GM12801 (cell line): ENCODE results near the gene UBXN11.

Source experiments
- CTCF ChIP-seq: IDR thresholded peaks from one replicate; pipeline ENCODE4 v1.5.1; 2011; ENCODE audit warnings: control low read depth; ENCODE audit not compliant: insufficient read length; ENCODE audit errors: extremely low read depth

Gene UBXN11

DNA sequence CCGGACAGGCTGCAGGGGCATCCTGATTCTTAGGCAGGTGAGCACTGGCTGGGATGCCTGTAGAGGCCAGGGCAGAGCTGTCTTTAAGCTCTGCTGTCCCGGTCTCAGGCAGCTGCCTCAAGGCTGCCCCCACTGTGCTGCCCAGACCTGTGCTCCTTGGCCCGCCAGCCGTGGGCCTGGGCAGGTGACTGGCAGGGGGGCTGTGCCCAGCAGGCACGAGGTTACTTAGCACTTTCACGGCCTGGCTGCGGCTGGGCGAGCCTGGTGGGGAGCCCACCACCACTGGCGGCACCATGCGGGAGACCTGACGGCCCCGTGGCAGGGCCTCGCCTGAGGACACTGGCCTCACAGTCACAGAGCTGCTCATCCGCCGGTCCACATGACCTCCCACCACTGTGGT is 39.3 kb upstream of the UBXN11 start:
- no peak for TF ChIP-seq CTCF

DNA sequence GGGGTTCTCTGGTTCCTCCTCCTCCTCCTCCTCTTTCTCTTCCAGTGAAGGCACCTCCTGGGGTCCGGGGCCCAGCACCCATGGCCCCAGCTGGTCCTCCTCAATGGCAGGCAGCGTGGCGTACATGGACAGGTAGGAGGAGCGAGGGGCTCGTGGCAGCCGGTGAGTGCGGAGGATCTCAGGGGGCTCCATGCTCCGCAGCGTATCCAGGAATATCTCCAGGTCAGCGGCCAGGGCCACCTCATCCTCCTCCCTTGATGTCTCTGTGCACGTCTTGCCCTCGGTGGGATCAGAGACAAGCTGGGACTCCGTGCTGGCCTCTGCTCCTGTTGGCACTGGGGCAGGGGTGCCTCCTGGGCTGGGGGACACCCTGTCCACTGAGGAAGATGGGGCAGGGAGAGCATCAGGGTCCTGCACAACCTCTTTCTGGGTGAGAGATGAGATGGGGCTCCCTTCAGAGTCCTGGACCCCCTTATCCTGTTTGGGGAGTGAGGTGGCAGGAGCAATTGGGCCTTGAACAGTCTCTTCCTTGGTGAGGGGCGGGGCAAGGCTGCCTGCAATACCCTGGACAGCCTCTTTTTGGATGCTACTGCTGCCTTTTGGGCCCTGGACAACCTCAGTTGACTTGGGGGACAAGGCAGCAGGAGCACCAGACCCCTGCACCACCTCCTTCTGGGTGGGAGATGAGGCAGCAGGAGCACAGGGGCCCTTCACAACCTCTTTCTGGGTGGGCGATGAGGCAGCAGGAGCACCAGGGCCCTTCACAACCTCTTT is 37.9 kb upstream of the UBXN11 start:
- TF ChIP-seq CTCF: no peak

DNA sequence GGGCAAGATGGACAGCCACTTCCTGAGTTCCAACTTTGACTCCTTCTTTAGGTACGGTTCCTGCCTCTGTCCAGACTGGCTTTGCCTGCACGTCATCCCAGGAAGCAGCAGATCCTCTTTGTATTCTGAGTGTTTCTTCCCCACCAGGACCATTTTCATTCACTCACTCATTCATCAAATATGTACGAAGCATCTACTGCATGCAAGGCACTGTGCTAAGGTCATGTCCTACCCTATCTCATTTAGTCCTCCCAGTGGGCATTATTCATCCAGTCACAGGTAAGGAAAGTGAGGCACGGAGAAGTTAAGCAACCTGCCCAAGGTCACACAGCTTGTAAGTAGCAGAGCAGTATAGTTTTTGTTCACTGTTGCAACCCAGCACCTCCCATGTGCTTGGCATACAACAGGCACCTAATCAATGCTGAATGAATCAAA is 33.6 kb upstream of the UBXN11 start:
- TF ChIP-seq CTCF: no peak

- no peak for TF ChIP-seq CTCF
These were observed 32.2 kb upstream of the UBXN11 start for GRCh38 chr1:26338670-26339069.

- TF ChIP-seq CTCF: no peak
These were observed 31.2 kb upstream of the UBXN11 start for GRCh38 chr1:26337625-26338024.

DNA sequence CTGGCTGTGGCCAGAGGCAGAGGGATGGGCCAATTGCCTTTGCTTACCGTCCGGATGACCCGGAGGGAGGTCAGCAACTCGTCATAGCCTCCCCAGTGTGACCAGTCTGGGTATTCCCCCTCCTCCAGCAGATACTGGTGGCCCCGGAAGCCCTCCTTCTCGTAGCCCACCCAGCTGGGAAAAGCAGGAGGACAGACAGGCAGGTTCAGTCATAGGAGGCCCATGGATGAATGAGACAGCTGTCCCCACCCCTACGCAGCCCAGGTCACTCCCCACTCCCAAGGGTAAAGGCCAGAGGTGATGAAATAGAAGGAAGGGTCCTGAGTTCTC is 30.7 kb upstream of the UBXN11 start:
- no peak for TF ChIP-seq CTCF

DNA sequence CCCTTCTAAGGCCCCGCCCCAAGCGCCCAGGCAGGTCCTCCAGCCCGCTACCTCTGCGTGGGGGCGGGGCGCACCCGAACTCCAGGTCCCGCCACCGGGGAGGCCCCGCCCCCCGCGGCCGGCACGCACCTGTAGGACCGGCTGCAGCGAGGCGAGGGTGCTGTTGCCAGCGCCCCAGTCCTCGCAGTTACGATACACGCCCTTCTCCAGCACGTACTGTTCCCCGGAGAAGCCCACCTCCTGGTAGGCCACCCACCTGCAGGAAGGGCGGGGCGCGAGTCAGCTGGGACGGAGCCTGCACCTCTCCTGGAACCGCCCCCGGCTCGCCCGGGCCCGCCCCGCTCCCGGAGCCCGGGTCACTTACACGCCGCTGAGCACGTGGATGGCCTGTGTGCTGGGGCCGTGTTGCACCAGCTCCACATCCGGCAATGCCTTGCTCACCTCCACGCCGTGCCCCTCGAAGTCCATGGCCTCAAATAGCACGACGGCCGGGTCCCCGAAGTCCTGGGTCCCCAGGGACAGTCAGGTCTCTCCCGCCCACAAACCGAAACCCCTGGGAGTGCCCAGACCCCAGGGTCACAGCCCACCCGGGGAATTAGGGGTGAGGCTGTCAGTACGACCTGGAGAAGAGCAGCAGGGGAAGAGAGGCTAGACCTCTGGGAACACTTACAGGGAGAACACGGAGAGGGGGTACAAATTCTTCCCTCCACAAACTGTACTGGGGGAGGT is 30.2 kb upstream of the UBXN11 start:
- TF ChIP-seq CTCF: no peak
